ENCODE results near the gene TXNRD1.
"Not testable (repeated sequence)": the region's sequence is repeated elsewhere in the genome, so short reads cannot be mapped to it uniquely, and the experiment has no call there.

TXNRD1 gene

DNA sequence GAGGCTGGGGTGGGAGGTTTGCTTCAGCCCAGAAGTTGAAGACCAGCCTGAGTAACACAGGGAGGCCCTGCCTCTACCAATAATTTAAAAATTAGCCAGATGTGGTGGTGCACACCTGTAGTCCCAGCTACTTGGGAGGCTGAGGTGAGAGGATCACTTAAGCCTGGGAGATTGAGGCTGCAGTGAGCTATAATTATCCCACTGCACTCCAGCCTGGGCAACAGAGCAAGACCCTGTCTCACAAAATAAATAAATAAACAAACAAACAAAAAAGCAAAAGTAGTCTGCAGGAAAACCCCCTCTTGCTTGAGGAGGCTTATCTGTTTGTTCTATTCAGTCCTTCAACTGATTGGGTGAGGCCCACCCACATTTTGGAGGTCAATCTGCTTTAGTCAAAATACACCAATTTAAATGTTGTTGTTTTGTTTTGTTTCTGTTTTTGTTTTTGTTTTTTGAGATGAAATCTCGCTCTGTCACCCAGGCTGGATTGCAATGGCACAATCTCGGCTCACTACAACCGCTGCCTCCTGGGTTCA is 24.9 kb upstream of the TXNRD1 start:
- no peak for DNase-seq (ENCODE audit: low read depth)

DNA sequence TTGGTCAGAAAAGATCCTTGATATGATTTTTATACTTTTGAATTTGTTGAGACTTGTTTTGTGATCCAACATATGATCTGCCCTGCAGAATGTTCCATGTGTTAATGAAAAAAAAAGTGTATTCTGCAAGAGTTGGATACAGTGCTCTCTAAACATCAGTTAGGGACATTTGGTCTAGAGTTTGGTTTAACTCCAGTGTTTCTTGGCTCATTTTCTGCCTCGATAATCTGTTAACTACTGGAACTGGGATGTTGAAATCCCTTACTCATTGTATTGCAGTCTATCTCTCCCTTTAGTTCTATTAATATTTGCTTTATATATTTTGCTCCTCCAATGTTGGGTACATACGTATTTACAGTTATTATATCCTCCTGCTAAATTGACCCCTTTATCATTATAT is 18.3 kb upstream of the TXNRD1 start:
- DNase-seq (ENCODE audit: low read depth) = no peak

- no peak for DNase-seq (ENCODE audit: low read depth)
These were observed 15.6 kb upstream of the TXNRD1 start for GRCh38 chr12:104199964-104200363.

DNA sequence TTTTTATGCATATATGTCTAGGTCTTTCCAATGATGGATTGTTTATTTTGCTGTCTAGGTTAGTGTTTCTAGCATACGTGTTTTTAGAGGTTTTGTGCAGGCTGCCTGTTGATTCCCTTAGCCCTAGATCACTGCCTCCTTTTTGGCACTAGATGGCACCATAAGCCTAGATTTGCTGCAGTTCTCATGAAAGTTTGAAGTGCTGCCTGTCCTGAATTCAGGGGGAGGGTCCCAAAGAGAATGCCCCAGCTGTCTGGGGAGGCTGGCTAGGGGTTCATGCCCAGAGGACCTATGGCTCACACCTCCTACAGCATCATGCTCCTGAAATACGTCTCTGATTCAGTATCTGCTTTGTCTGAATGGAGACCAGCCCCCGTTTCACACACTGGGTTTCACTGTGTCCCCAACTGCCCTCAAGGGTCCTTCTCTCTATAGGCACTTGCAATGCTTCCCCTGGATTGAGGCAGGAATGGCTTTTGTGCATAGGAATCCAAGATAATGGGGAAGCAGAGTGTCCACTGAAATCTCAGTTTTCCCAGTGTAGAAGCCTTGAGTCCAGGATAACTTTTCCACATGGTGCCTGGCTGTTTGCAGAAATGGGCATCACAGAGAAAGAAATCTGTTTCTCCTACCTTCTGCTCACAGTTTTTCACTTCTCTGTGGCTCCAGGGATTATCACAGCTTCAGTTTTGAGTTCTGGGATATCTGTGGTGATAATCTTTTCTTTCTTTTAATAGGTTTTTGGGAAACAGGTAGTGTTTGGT is 14.2 kb upstream of the TXNRD1 start:
- DNase-seq (ENCODE audit: low read depth) = peak; percentile 23

- DNase-seq (ENCODE audit: low read depth) = no peak
These were observed 10.7 kb upstream of the TXNRD1 start for GRCh38 chr12:104204690-104205480.

GRCh38 chr12:104207416-104208205 is 8.0 kb upstream of the TXNRD1 start:
- no peak for DNase-seq (ENCODE audit: low read depth)

DNA sequence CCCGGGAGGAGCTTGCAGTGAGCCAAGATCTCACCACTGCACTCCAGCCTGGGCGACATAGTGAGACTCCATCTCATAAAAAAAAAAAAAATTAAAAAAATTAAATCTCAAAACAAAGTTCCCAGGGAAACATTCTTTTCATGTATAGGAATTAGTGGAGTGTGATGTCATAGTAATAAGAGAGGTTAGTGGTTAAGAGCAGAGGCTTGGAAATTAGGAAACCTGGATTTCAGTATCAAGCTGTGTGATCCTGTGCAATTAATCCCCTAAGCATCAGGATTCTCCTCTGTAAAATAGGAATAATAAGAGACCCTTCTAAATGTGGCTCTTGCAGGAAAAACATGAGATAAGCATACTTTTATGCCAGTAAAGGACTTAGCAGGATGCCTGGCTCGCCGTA is 3.1 kb upstream of the TXNRD1 start:
- no peak for DNase-seq (ENCODE audit: low read depth)

DNA sequence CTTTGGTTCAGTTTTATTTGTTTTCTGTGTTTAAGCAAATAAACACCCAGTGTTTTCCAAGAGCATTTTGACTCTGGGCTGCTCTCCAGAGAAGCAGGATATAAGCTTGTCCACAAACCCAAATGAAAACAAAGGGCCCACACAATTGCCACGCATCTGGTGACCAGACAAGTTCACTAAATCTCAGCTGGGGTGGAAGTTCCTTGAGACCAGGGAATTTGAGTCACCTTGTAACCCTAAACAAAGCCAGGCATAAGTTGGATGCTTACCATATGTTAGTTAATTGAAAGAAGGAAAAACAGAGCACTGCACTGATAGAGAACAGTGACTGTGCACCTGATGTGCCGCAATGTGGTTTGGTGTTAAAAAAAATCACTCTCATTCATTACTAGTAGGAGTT is 1.6 kb upstream of the TXNRD1 start:
- DNase-seq (ENCODE audit: low read depth) = no peak

DNA sequence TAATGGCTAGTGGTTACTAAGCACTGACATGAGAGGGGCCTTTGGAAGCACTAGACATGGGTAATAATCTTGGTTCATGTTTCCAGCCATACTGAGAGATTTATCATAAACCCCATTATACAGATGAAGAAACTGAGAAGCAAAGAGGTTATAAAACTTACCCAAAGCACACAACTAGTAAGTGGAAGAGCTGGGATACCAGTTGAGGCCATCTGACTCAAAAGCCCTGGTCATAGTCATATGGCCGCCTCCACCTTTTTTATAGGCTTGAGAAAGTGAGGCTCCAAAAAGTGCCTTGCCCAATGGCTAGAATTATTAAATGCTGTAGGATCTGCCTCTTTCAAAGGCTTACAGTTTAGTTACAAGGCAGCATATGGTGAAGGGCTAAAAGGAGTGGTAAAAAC is 944 bp downstream of the TXNRD1 start:
- no peak for DNase-seq (ENCODE audit: low read depth)

DNA sequence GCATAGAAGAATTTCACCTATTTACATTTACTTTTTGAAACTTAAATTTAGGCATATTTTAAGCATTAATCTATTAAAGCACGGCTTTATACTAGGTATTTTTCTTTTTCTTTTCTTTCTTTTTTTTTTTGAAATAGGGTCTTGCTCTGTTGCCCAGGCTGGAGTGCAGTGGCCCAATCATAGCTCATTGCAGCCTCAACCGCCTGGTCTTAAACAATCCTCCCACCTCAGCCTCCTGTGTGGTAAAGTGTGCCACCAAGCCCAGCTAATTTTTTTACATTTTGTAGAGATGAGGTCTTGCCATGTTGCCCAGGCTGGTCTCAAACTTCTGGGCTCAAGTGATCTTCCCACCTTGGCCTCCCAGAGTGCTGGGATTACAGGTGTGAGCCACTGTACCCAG is 2.9 kb downstream of the TXNRD1 start:
- DNase-seq (ENCODE audit: low read depth) = not testable (repeated sequence)

DNA sequence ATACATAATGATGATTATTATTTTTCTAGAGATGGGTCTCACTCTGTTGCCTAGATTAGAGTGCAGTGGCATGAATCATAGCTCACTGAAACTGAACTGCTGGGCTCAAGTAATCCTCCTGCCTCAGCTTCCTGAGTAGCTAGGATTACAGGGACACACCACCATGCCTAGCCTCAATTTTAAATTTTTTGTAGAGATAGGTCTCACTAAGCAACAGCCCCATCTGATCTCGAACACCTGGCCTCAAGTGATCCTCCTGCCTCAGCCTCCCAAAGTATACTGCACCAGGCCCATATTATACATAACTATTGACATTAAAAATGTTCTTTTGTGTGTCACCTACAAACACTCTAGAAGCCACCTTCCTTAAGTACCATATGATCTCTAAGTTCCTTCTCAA is 3.4 kb downstream of the TXNRD1 start:
- DNase-seq (ENCODE audit: low read depth) = no peak

- no peak for DNase-seq (ENCODE audit: low read depth)
These were observed 3.8 kb downstream of the TXNRD1 start for GRCh38 chr12:104219361-104219892.

GRCh38 chr12:104219908-104220404 is 4.4 kb downstream of the TXNRD1 start:
- peak; percentile 19 for DNase-seq (ENCODE audit: low read depth)

DNA sequence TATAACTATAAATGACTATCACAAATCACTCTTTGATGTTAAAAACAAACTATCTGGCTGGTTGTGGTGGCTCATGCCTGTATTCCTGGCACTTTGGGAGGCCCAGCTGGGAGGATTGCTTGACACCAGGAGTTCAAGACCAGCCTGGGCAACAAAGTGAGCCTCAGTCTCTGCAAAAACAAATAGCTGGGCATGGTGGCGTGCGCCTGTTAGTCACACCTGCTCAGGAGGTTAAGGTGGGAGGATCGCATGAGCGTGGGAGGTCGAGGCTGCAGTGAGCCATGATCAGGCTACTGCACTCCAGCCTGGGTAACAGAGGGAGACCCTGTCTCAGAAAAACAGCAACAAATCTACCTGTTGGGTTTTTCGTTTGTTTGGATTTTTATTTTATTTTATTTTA is 5.4 kb downstream of the TXNRD1 start:
- DNase-seq (ENCODE audit: low read depth) = no peak

DNA sequence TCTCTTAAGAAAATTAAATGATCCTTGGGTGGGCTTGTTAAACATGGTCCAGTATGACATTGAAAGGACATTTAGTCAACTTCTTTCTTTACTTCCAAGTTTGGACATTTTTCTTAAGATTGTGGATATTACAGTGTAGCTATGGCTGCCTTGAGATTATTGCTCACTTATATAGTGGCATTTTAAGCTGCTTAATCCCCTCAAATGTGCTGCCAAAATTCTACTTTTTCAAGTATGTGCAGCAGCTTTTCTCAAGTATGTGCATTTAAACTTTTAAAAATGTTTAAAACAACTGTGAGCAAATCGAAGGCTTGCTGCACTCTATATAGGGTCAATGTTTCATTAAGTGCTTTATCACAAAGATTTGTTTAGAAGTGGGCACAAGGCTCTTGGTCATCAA is 7.4 kb downstream of the TXNRD1 start:
- DNase-seq (ENCODE audit: low read depth) = no peak

DNA sequence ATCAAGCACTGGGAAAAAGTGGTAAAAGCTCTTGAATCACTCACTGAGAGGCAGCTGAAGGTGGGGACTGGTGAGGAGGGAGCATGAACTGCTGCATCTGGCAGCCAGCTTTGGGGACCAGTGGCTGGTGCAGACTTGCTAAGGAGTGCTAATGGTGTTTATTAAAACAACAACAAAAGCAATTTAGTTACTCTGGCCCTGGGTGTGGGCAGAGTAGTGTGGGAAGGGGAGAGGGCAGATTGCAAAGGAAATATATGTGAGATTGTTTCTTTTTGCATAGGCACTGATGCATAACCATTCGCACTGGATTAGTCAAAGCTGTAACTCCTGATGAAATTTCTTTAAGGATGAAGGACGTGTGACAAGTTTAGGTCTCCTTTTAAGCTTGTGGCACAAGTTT is 8.1 kb downstream of the TXNRD1 start:
- DNase-seq (ENCODE audit: low read depth) = no peak

DNA sequence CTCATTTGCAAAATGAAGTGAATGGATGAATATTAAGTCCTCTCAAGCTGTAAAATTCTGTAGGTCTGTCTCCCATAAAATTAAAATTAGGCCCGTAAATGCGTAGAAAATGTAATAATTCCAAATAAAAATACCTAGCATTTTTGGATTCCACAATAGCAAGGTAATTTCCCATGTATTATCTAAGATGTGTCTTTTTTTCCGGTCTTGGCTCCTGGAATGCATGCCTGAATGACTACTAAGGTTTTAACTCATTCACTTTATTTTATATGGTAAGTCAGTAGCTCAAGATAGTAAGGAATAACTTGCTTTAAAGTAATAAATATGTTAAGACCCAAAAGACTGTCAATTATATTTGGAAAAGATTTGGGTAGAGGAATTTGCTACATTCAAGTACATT is 11.1 kb downstream of the TXNRD1 start:
- DNase-seq (ENCODE audit: low read depth) = no peak

DNA sequence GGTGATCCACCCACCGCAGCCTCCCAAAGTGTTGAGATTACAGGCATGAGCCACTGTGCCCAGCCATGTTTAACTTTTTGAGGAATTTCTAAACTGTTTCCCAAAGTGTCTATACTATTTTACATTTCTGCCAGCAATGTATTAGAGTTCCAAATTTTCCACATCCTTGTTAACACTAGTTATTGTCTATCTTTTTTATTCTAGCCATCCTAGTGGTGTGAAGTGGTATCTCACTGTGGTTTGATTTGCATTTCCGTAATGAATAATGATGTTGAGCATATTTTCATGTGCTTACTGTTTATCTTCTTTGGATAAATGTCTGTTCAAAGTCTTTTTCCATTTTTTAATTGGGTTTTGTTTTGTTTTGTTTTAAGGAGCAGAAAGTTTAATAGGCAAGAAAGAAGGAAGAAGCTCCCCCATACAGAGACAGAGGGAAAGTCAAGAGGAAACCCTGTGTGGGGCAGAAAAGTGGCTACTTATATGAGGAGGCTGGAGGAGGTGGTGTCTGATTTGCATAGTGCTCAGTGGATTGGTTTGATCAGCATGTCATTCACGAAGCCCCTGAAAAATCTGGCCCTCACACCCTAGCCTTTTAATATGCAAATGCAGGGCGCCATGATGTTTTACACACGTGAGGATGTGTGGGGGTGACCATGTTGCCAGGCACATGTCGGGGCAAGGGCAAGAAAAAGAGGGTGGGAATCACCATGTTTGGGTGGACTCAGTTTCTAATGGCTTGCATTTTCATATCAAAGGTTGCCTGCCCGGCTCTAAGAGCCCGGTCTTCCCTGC is 14.9 kb downstream of the TXNRD1 start:
- DNase-seq (ENCODE audit: low read depth) = no peak

- DNase-seq (ENCODE audit: low read depth) = no peak
These were observed 17.2 kb downstream of the TXNRD1 start for GRCh38 chr12:104232609-104233280.

- DNase-seq (ENCODE audit: low read depth) = no peak
These were observed 19.4 kb downstream of the TXNRD1 start for GRCh38 chr12:104234926-104235499.
